ENCODE measurements around the gene TAAR1. TPM values are rescaled to one million over a fixed set of nuclear protein-coding genes. Genes with fewer than 3 reads are reported as not detected.

The TAAR1 gene
- total and polyA plus RNA-seq, 8 donors: 2.8 TPM; not detected in 7

DNA sequence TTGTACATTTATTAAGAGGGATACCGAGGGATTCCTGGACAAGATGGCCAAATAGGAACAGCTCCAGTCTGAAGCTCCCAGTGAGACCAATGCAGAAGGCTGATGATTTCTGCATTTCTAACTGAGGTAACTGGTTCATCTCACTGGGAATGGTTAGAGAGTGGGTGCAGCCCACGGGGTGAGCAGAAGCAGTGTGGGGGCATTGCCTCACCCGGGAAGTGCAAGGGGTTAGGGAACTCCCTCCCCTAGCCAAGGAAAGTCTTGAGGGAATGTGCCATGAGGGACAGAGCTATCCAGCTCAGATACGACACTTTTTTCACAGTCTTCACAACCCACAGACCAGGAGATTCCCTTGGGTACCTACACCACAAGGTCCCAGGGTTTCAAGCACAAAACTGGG lies 24.2 kb downstream of the TAAR1 start:
- DNase-seq: no peak
- WGBS, 5 donors: 80 to 95% (median 84%) methylated on average over 3 to 4 of the region's 4 CpGs
- no peak overlapping the region for H3K4me3 ChIP-seq
- H3K4me1 ChIP-seq: peaks cover 0 to 3% (median 0%) of the 10 kb centered on the region in 4 donors
- no peaks in the 10 kb centered on the region for H3K36me3 ChIP-seq
- no peaks in the 10 kb centered on the region for H3K9me3 ChIP-seq
- intact Hi-C loops (cut with DNase I; ENCODE audit: low total_unique reads): no loop called here
- no peak overlapping the region for H3K27ac ChIP-seq
- TF ChIP-seq EP300 (IDR thresholded peaks at IDR 0.05): no peak
- peaks cover 0 to 6% (median 0%) of the 10 kb centered on the region in 3 donors for H3K27me3 ChIP-seq

GRCh38 chr6:132633362-132633761 lies 25.6 kb downstream of the TAAR1 start:
- Histone ChIP-seq H3K27me3 (peaks cover 0 to 6% (median 0%) of the 10 kb centered on the region in 3 donors), H3K27ac (no peak overlapping the region), H3K36me3 (no peaks in the 10 kb centered on the region), H3K4me3 (no peak overlapping the region), H3K9me3 (peaks cover 0 to 2% (median 0%) of the 10 kb centered on the region in 4 donors), H3K4me1 (peaks cover 0 to 3% (median 0%) of the 10 kb centered on the region in 4 donors)
- no peak for TF ChIP-seq POLR2AphosphoS5 (IDR thresholded peaks at IDR 0.05)
- intact Hi-C loops (cut with DNase I; ENCODE audit: low total_unique reads): no loop called here
- whole genome bisulfite sequencing, 5 donors: 75 to 95% (median 89%) methylated on average over 2 of the region's 2 CpGs
- no peak for DNase-seq

DNA sequence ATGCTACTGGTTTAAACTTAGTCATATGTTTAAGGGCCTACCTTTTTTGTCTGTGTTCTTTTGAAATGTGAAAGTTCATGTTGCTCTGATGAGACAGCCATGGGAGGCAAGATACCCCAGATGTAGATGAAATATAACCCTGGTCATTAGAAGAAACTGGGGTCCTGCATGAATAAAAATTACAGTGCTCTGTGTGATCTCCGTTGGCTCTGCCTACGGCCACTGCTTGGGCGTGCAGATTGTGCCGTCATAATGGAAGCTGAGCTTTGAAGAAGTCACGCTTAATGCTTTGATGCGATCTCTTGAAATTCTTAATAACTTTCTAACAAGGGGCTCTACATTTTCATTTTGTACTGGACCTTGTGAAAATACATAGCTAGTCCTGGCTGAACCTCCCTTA lies 34.8 kb downstream of the TAAR1 start, which contains the start of gene TAAR2:
TAAR2 (minus strand) TSS at position 101 of the 400 bp plus-strand sequence; CDS start at position 101, 0 bp downstream.
- TF ChIP-seq POLR2AphosphoS5 (IDR thresholded peaks at IDR 0.05): no peak
- TF ChIP-seq, protein P1, sequence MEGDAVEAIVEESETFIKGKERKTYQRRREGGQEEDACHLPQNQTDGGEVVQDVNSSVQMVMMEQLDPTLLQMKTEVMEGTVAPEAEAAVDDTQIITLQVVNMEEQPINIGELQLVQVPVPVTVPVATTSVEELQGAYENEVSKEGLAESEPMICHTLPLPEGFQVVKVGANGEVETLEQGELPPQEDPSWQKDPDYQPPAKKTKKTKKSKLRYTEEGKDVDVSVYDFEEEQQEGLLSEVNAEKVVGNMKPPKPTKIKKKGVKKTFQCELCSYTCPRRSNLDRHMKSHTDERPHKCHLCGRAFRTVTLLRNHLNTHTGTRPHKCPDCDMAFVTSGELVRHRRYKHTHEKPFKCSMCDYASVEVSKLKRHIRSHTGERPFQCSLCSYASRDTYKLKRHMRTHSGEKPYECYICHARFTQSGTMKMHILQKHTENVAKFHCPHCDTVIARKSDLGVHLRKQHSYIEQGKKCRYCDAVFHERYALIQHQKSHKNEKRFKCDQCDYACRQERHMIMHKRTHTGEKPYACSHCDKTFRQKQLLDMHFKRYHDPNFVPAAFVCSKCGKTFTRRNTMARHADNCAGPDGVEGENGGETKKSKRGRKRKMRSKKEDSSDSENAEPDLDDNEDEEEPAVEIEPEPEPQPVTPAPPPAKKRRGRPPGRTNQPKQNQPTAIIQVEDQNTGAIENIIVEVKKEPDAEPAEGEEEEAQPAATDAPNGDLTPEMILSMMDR (IDR thresholded peaks at IDR 0.05): no peak
- TF ChIP-seq POLR2A (IDR thresholded peaks at IDR 0.05): no peak
- TF ChIP-seq EP300 (IDR thresholded peaks at IDR 0.05): no peak
- intact Hi-C loops (cut with DNase I; ENCODE audit: low total_unique reads): no loop called here
- no peaks in the 10 kb centered on the region for H3K27me3 ChIP-seq
- no peak within 1 kb of the TSS for H3K4me3 ChIP-seq
- WGBS, 5 donors: 83 to 97% (median 95%) methylated on average over 6 of the region's 6 CpGs
- H3K27ac ChIP-seq: no peak within 1 kb of the TSS
- no peaks in the 10 kb centered on the region for H3K4me1 ChIP-seq
- H3K36me3 ChIP-seq: no peaks in the 10 kb centered on the region
- H3K9me3 ChIP-seq: peaks cover 0 to 10% (median 0%) of the 10 kb centered on the region in 4 donors
- DNase-seq: no peak

DNA sequence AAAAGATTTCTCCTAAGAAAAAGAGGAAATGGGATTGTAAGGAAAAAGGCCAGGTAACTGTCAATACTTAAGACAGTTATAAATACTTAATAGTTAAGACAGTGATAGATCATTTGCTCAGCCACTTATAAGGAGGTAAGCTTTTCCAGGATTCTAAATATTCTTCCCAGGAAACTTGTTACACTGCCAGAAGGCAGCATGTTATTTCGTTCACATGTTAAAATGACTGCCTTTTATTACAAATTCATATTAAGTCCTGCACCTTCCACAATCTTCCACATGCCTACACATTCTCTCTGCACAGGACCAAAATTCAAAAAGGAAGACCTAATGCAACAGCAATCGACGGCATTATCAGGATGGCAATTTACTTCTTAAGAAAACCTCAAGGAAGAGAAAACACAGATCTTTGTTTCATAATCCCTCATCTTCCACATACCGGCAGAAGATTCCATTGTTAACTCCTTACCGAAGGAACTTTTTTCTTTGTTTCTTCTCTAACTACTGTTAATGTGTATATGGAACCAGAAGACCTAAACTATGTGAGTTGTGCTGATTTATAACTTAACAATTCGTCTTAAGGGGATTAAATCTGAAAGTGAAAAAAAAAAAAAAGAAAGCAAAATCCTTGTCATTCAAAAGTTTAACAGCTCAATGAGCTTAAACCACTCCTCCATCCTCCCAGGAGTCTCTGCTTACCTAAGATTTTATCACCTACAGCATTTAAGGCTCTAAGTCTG lies 35.7 kb downstream of the TAAR1 start:
- Histone ChIP-seq H3K27me3 (no peaks in the 10 kb centered on the region), H3K4me3 (no peak overlapping the region), H3K9me3 (peaks cover 0 to 6% (median 0%) of the 10 kb centered on the region in 4 donors), H3K4me1 (no peaks in the 10 kb centered on the region), H3K36me3 (no peaks in the 10 kb centered on the region), H3K27ac (no peak overlapping the region)
- no peak for TF ChIP-seq POLR2A (IDR thresholded peaks at IDR 0.05)
- TF ChIP-seq POLR2AphosphoS5 (IDR thresholded peaks at IDR 0.05): no peak
- TF ChIP-seq, protein P1 (IDR thresholded peaks at IDR 0.05): no peak
- WGBS, 5 donors: 52 to 73% (median 61%) methylated on average over 6 of the region's 6 CpGs
- intact Hi-C loops (cut with DNase I; ENCODE audit: low total_unique reads): no loop called here
- no peak for DNase-seq

GRCh38 chr6:132616677-132617076 lies 42.3 kb downstream of the TAAR1 start:
- 16 to 46% (median 34%) methylated on average over 1 of the region's 1 CpG for WGBS, 5 donors
- no peaks in the 10 kb centered on the region for H3K36me3 ChIP-seq
- intact Hi-C loops (cut with DNase I; ENCODE audit: low total_unique reads): no loop called here
- TF ChIP-seq POLR2A (IDR thresholded peaks at IDR 0.05): no peak
- TF ChIP-seq EP300 (IDR thresholded peaks at IDR 0.05): no peak
- TF ChIP-seq POLR2AphosphoS5 (IDR thresholded peaks at IDR 0.05): no peak
- TF ChIP-seq, protein P1 (IDR thresholded peaks at IDR 0.05): no peak
- no peak overlapping the region for H3K27ac ChIP-seq
- no peaks in the 10 kb centered on the region for H3K27me3 ChIP-seq
- DNase-seq: no peak
- no peaks in the 10 kb centered on the region for H3K4me1 ChIP-seq
- no peaks in the 10 kb centered on the region for H3K9me3 ChIP-seq
- no peak overlapping the region for H3K4me3 ChIP-seq

Data from stomach (tissue), 9 donors.